IMR-90 (cell line): ENCODE data around the gene ADCK1. TPM values are rescaled to one million over a fixed set of nuclear protein-coding genes. Genes with fewer than 3 reads are reported as not detected.

Experiments used
- ATAC-seq: fragments of 200-7000 bp; cut with Tn5 transposase; 2 replicates; pipeline ENCODE4 v1.9.1; 2020; ENCODE audit warnings: low read depth, mild to moderate bottlenecking, moderate library complexity
- BruUV-seq: library from RNA; stranded (reverse); fragments of 400-500 nt; replicated peaks from 2 replicates; lab custom pipeline; 2021; lab: Mats Ljungman, UMichigan
- CTCF ChIA-PET: fragments of 300-600 bp; formaldehyde crosslinking; extraction: SDS; loops from one replicate; lab custom pipeline; 2021; ENCODE audit warnings: antibody characterized with exemption; lab: Yijun Ruan, JAX
- POLR2A ChIA-PET: fragments of 300-600 bp; sonication (Branson Sonifier 250); formaldehyde crosslinking; loops from one replicate; lab custom pipeline; 2022; ENCODE audit warnings: antibody characterized with exemption; ENCODE audit not compliant: unreplicated experiment; lab: Charles Lee
- DNase-seq: peaks from one replicate; pipeline ENCODE4 v3.0.0; 2013
- H2AFZ ChIP-seq: replicated peaks from 2 replicates; pipeline ENCODE3; 2013; ENCODE audit warnings: low read length, mild to moderate bottlenecking; ENCODE audit not compliant: poor library complexity
- H2AK5ac ChIP-seq: 2 replicates; pipeline ENCODE4 v1.6.1; 2013; ENCODE audit warnings: low read depth, low read length, inconsistent platforms
- H2AK9ac ChIP-seq: replicated peaks from 2 replicates; pipeline ENCODE3; 2013; ENCODE audit warnings: mild to moderate bottlenecking, low read depth, low read length, moderate library complexity; ENCODE audit not compliant: poor library complexity
- H2BK120ac ChIP-seq: 2 replicates; pipeline ENCODE4 v1.6.1; 2013; ENCODE audit warnings: low read depth, low read length, inconsistent platforms
- H2BK15ac ChIP-seq: 3 replicates; pipeline ENCODE4 v1.6.1; 2013; ENCODE audit warnings: low read depth, low read length, inconsistent platforms
- H2BK20ac ChIP-seq: 2 replicates; pipeline ENCODE4 v1.6.1; 2013; ENCODE audit warnings: low read depth, mild to moderate bottlenecking, inconsistent platforms, low read length, moderate library complexity
- H2BK5ac ChIP-seq: 2 replicates; pipeline ENCODE4 v1.6.1; 2013; ENCODE audit warnings: mild to moderate bottlenecking, low read depth, low read length, inconsistent platforms; ENCODE audit not compliant: poor library complexity, severe bottlenecking
- H3K14ac ChIP-seq: replicated peaks from 2 replicates; pipeline ENCODE4 v1.6.1; 2013; ENCODE audit warnings: low read depth, low read length, inconsistent platforms
- H3K18ac ChIP-seq: 2 replicates; pipeline ENCODE4 v1.6.1; 2013; ENCODE audit warnings: low read depth, low read length, control low read depth
- H3K23ac ChIP-seq: 2 replicates; pipeline ENCODE4 v1.6.1; 2013; ENCODE audit warnings: low read depth, low read length, inconsistent platforms
- H3K27ac ChIP-seq: 2 replicates; pipeline ENCODE4 v1.5.1; 2013; ENCODE audit warnings: mild to moderate bottlenecking, control low read depth, low read length; ENCODE audit not compliant: insufficient read depth
- H3K27me3 ChIP-seq: 2 replicates; pipeline ENCODE4 v1.6.1; 2013; ENCODE audit warnings: low read length; ENCODE audit not compliant: control insufficient read depth, insufficient read depth
- H3K36me3 ChIP-seq: 2 replicates; pipeline ENCODE4 v1.6.1; 2013; ENCODE audit warnings: low read length, mixed read lengths; ENCODE audit not compliant: control insufficient read depth, insufficient read depth
- H3K4ac ChIP-seq: 2 replicates; pipeline ENCODE4 v1.6.1; 2013; ENCODE audit warnings: low read depth, low read length, inconsistent platforms
- H3K4me1 ChIP-seq: 2 replicates; pipeline ENCODE4 v1.6.1; 2013; ENCODE audit warnings: low read length, mixed read lengths; ENCODE audit not compliant: control insufficient read depth, insufficient read depth
- H3K4me2 ChIP-seq: 2 replicates; pipeline ENCODE4 v1.6.1; 2013; ENCODE audit warnings: low read depth, mild to moderate bottlenecking, control low read depth, low read length, moderate library complexity
- H3K4me3 ChIP-seq: 2 replicates; pipeline ENCODE4 v1.5.1; 2013; ENCODE audit warnings: low read depth, mild to moderate bottlenecking, control low read depth, low read length, moderate library complexity; ENCODE audit not compliant: insufficient read depth
- H3K56ac ChIP-seq: 2 replicates; pipeline ENCODE4 v1.6.1; 2013; ENCODE audit warnings: low read length, inconsistent platforms; ENCODE audit not compliant: insufficient read depth; ENCODE audit errors: extremely low read depth
- H3K79me1 ChIP-seq, 2 experiments: 2 replicates each; pipeline ENCODE4 v1.6.1; 2013; ENCODE audit warnings: low read length in 2 of 2, inconsistent platforms in 1 of 2, low read depth in 1 of 2
- H3K9ac ChIP-seq: 2 replicates; pipeline ENCODE4 v1.6.1; 2013; ENCODE audit warnings: low read depth, low read length, control low read depth
- H3K9me1 ChIP-seq: 2 replicates; pipeline ENCODE4 v1.6.1; 2013; ENCODE audit warnings: low read length, inconsistent platforms; ENCODE audit not compliant: insufficient read depth
- H3K9me3 ChIP-seq: 2 replicates; pipeline ENCODE4 v1.6.1; 2013; ENCODE audit warnings: low read length; ENCODE audit not compliant: control insufficient read depth, insufficient read depth
- H4K20me1 ChIP-seq: 2 replicates; pipeline ENCODE4 v1.6.1; 2013; ENCODE audit warnings: low read length, inconsistent platforms; ENCODE audit not compliant: insufficient read depth
- H4K5ac ChIP-seq: 2 replicates; pipeline ENCODE4 v1.6.1; 2013; ENCODE audit warnings: mild to moderate bottlenecking, low read depth, low read length, control low read depth
- H4K8ac ChIP-seq, 2 experiments: 2 replicates each; pipeline ENCODE4 v1.6.1; 2013; ENCODE audit warnings: low read depth in 2 of 2, low read length in 2 of 2, control low read depth in 1 of 2, inconsistent platforms in 1 of 2
- H4K91ac ChIP-seq: 2 replicates; pipeline ENCODE4 v1.6.1; 2013; ENCODE audit warnings: low read depth, low read length, inconsistent platforms; ENCODE audit not compliant: insufficient read depth
- BHLHE40 ChIP-seq: fragments of 150-350 bp; IDR thresholded peaks from 2 replicates; pipeline ENCODE4 v1.6.1; 2016; ENCODE audit warnings: mild to moderate bottlenecking, low read depth, low read length
- CEBPB ChIP-seq: IDR thresholded peaks from 2 replicates; pipeline ENCODE4 v1.6.1; 2012; ENCODE audit warnings: low read depth, low read length, improper control_type of control experiment
- CHD1 ChIP-seq: IDR thresholded peaks from 2 replicates; pipeline ENCODE4 v1.6.1; 2012; ENCODE audit warnings: low read depth, low read length, improper control_type of control experiment
- CTCF ChIP-seq: conservative IDR thresholded peaks from 2 replicates; pipeline ENCODE4 v1.5.1; 2012; ENCODE audit warnings: mild to moderate bottlenecking, low read depth, low read length, improper control_type of control experiment
- ELK1 ChIP-seq: fragments of 150-350 bp; IDR thresholded peaks from 2 replicates; pipeline ENCODE4 v1.6.1; 2016; ENCODE audit warnings: low read depth, mild to moderate bottlenecking, low read length, moderate library complexity, borderline replicate concordance
- FOS ChIP-seq: fragments of 150-350 bp; IDR thresholded peaks from 2 replicates; pipeline ENCODE4 v1.6.1; 2016; ENCODE audit warnings: low read depth, low read length
- MAFK ChIP-seq: IDR thresholded peaks from 2 replicates; pipeline ENCODE4 v1.6.1; 2012; ENCODE audit warnings: low read depth, low read length, improper control_type of control experiment
- MAZ ChIP-seq: IDR thresholded peaks from 2 replicates; pipeline ENCODE4 v1.6.1; 2012; ENCODE audit warnings: low read depth, mild to moderate bottlenecking, low read length, improper control_type of control experiment, moderate library complexity, borderline replicate concordance
- MXI1 ChIP-seq: IDR thresholded peaks from 2 replicates; pipeline ENCODE4 v1.6.1; 2012; ENCODE audit warnings: low read depth, mild to moderate bottlenecking, low read length, moderate library complexity, borderline replicate concordance
- NFE2L2 ChIP-seq: fragments of 150-350 bp; IDR thresholded peaks from 2 replicates; pipeline ENCODE4 v1.6.1; 2016; ENCODE audit warnings: low read depth, mild to moderate bottlenecking, low read length
- POLR2A ChIP-seq: IDR thresholded peaks from 2 replicates; pipeline ENCODE4 v1.6.1; 2012; ENCODE audit warnings: mild to moderate bottlenecking, low read depth, low read length
- RAD21 ChIP-seq: IDR thresholded peaks from 2 replicates; pipeline ENCODE4 v1.6.1; 2012; ENCODE audit warnings: low read length, improper control_type of control experiment
- RCOR1 ChIP-seq: IDR thresholded peaks from 2 replicates; pipeline ENCODE4 v1.6.1; 2012; ENCODE audit warnings: mild to moderate bottlenecking, low read length, improper control_type of control experiment; ENCODE audit not compliant: insufficient replicate concordance
- RFX5 ChIP-seq: IDR thresholded peaks from 2 replicates; pipeline ENCODE4 v1.8.0; 2012; ENCODE audit warnings: low read depth, mild to moderate bottlenecking, low read length, moderate library complexity
- SMC3 ChIP-seq: fragments of 150-350 bp; IDR thresholded peaks from 2 replicates; pipeline ENCODE4 v1.6.1; 2016; ENCODE audit warnings: low read depth, mild to moderate bottlenecking, antibody characterized with exemption, low read length, moderate library complexity
- USF2 ChIP-seq: fragments of 150-350 bp; IDR thresholded peaks from 2 replicates; pipeline ENCODE4 v1.6.1; 2017; ENCODE audit warnings: mild to moderate bottlenecking, antibody characterized with exemption, low read length, low read depth
- WGBS, 2 experiments: methylation state at CpG; one replicate each; pipeline versions ENCODE4 v1.1.5 to v1.1.7; 2013; ENCODE audit warnings: missing lambda C conversion rate in 2 of 2; ENCODE audit not compliant: insufficient read length in 1 of 2; ENCODE audit errors: extremely low coverage in 2 of 2; 5-methylcytosine and 5-hydroxymethylcytosine counted together
- dilution Hi-C: fragments of 300-500 bp; cut with HindIII; formaldehyde crosslinking; loops from one replicate; pipeline ENCODE4 v1.14.3; 2018; ENCODE audit warnings: low sequenced_read_pairs; ENCODE audit not compliant: unreplicated experiment
- in situ Hi-C: fragments of 300-500 bp; cut with MboI; formaldehyde crosslinking; loops from 3 replicates; pipeline ENCODE4 v1.14.3; 2019; ENCODE audit warnings: low sequenced_read_pairs, inconsistent platforms, mixed read lengths
- intact Hi-C: fragments of 100-400 bp; cut with micrococcal nuclease; formaldehyde crosslinking; loops from 2 replicates; pipeline ENCODE4 v1.10.0; 2022
- polyA plus RNA-seq, 3 experiments: library from polyadenylated mRNA; depleted of rRNA; stranded (reverse); fragments of >200 nt; gene quantifications; 2 replicates each; pipeline ENCODE4 v1.2.3, GENCODE V29; 2012; ENCODE audit warnings: low replicate concordance in 1 of 3
- total RNA-seq: library from RNA; depleted of rRNA; stranded (reverse); fragments of >200 nt; gene quantifications from 2 replicates; pipeline ENCODE4 v1.2.3, GENCODE V29; 2012

ADCK1 gene
- total and polyA plus RNA-seq, 2 of the 4 experiments (the other 2 are of a cell fraction), result 1.6 to 4.6 TPM

GRCh38 chr14:77878783-77879182 is 78.9 kb downstream of the ADCK1 start:
- in situ Hi-C loops (no loop called here), dilution Hi-C loops (no loop called here), intact Hi-C loops (no loop called here)
- Histone ChIP-seq H3K9me3 (no peaks in the 10 kb centered on the region), H3K9me1 (no peaks in the 10 kb centered on the region), H4K8ac (no peak overlapping the region), H4K91ac (no peak overlapping the region), H2AK9ac (no peak overlapping the region), H3K4ac (no peak overlapping the region), H3K23ac (no peak overlapping the region), H3K18ac (no peak overlapping the region), H4K5ac (no peak overlapping the region), H3K79me1 (no peaks in the 10 kb centered on the region), H2BK20ac (no peak overlapping the region), H2AK5ac (no peak overlapping the region), H3K36me3 (no peaks in the 10 kb centered on the region), H3K14ac (no peak overlapping the region), H2BK120ac (no peak overlapping the region), H3K4me1 (no peaks in the 10 kb centered on the region), H2BK15ac (no peak overlapping the region), H3K27ac (no peak overlapping the region), H4K20me1 (no peaks in the 10 kb centered on the region), H3K9ac (no peak overlapping the region), H3K56ac (no peak overlapping the region), H3K27me3 (no peaks in the 10 kb centered on the region), H2BK5ac (no peak overlapping the region), H3K4me3 (no peak overlapping the region), H3K4me2 (no peak overlapping the region), H2AFZ (no peak overlapping the region)
- ChIA-PET CTCF (no interaction called here), POLR2A (no interaction called here)
- TF ChIP-seq FOS (no peak), CEBPB (no peak), RAD21 (no peak), NFE2L2 (no peak), POLR2A (no peak), ELK1 (no peak), MXI1 (no peak), SMC3 (no peak), RFX5 (no peak), CHD1 (no peak), BHLHE40 (no peak), MAZ (no peak), RCOR1 (no peak), USF2 (no peak), MAFK (no peak), CTCF (no peak)
- no TSS peak for BruUV-seq
- WGBS, 2 experiments, result no CpG with 5 or more reads among the region's 4 CpGs
- ATAC-seq (no peak), DNase-seq (no peak)
